K562 (cell line): ENCODE measurements around the gene GGPS1. TPM values are rescaled to one million over a fixed set of nuclear protein-coding genes. Genes with fewer than 3 reads are reported as not detected.

Experiments
- ATF6 ChIP-seq: sonication (generic); formaldehyde crosslinking; IDR thresholded peaks from 2 replicates; pipeline ENCODE4 v1.4.0; 2020; ENCODE audit warnings: mild to moderate bottlenecking, missing genetic modification reagents
- BDP1 ChIP-seq: IDR thresholded peaks from 3 replicates; pipeline ENCODE4 v1.6.1; 2011; ENCODE audit not compliant: insufficient read length, insufficient read depth
- CBX2 ChIP-seq: fragments of 200-600 bp; sonication (generic); IDR thresholded peaks from one replicate; pipeline ENCODE4 v1.6.1; 2012; ENCODE audit warnings: mild to moderate bottlenecking, low read length, inconsistent platforms; ENCODE audit not compliant: insufficient read depth, poor library complexity, severe bottlenecking
- DEAF1 ChIP-seq: fragments of 450-650 bp; formaldehyde crosslinking; IDR thresholded peaks from 2 replicates; pipeline ENCODE4 v1.4.0; 2020; ENCODE audit warnings: mild to moderate bottlenecking, moderate library complexity
- ERF ChIP-seq: fragments of 450-650 bp; formaldehyde crosslinking; IDR thresholded peaks from 2 replicates; pipeline ENCODE4 v1.4.0; 2020; ENCODE audit warnings: mild to moderate bottlenecking, mixed read lengths
- FOXA1 ChIP-seq: fragments of 450-650 bp; IDR thresholded peaks from 2 replicates; pipeline ENCODE4 v1.6.1; 2016; ENCODE audit warnings: mild to moderate bottlenecking, borderline replicate concordance
- GTF2F1 ChIP-seq: IDR thresholded peaks from 2 replicates; pipeline ENCODE4 v1.6.1; 2011; ENCODE audit warnings: low read depth, low read length, improper control_type of control experiment
- HIVEP1 ChIP-seq: fragments of 250-450 bp; sonication (Bioruptor Pico); IDR thresholded peaks from 2 replicates; pipeline ENCODE4 v1.4.0; 2020; ENCODE audit warnings: mild to moderate bottlenecking
- KAT8 ChIP-seq: fragments of 450-650 bp; IDR thresholded peaks from 2 replicates; pipeline ENCODE4 v1.6.1; 2016; ENCODE audit warnings: low read depth, mild to moderate bottlenecking
- MAFG ChIP-seq: fragments of 450-650 bp; conservative IDR thresholded peaks from 2 replicates; pipeline ENCODE4 v1.6.1; 2016; ENCODE audit warnings: missing genetic modification characterization, missing compliant biosample characterization
- THRB ChIP-seq: fragments of 450-650 bp; formaldehyde crosslinking; conservative IDR thresholded peaks from 2 replicates; pipeline ENCODE4 v1.4.0; 2022; ENCODE audit warnings: mild to moderate bottlenecking, missing genetic modification characterization
- ZKSCAN3 ChIP-seq: fragments of 250-450 bp; sonication (Bioruptor Pico); IDR thresholded peaks from 2 replicates; pipeline ENCODE4 v1.4.0; 2020
- ZNF197 ChIP-seq: fragments of 200-800 bp; sonication (Bioruptor generic); IDR thresholded peaks from 2 replicates; pipeline ENCODE4 v1.6.1; 2016; ENCODE audit warnings: low read depth, missing genetic modification characterization, missing compliant biosample characterization
- ZNF217 ChIP-seq: sonication (generic); formaldehyde crosslinking; IDR thresholded peaks from 2 replicates; pipeline ENCODE4 v1.8.0; 2022; ENCODE audit warnings: mild to moderate bottlenecking, missing genetic modification reagents
- ZNF398 ChIP-seq: fragments of 250-450 bp; sonication (Bioruptor Pico); IDR thresholded peaks from 2 replicates; pipeline ENCODE4 v1.8.0; 2021; ENCODE audit warnings: moderate library complexity, mild to moderate bottlenecking, inconsistent platforms
- polyA plus RNA-seq, 8 experiments: library from polyadenylated mRNA; depleted of rRNA in 4 of 8; stranded (reverse) in 5 of 8; unstranded in 3 of 8; fragments of >200 nt; fragmentation: Nextera tagmentation in 2 of 8; fragmentation: Illumina TruSeq in 1 of 8; extraction: Ambion mirVana in 2 of 8; extraction: Trizol in 1 of 8; gene quantifications; 2 replicates each; pipeline versions ENCODE4 v1.2.1 to v1.2.3, GENCODE V29; 2011 to 2014; ENCODE audit warnings: inconsistent platforms in 1 of 8, missing spikeins in 1 of 8
- total RNA-seq, 7 experiments: library from RNA; depleted of rRNA in 6 of 7; stranded (reverse); fragments of >200 nt in 6 of 7; fragmentation: Illumina TruSeq in 2 of 7; extraction: Trizol in 2 of 7; gene quantifications; 2 replicates each; pipeline versions ENCODE4 v1.2.1 to v1.2.3, GENCODE V29; 2011 to 2021; ENCODE audit warnings: low replicate concordance in 1 of 7
- TF ChIP-seq, protein P1 (sequence below): IDR thresholded peaks from 2 replicates; pipeline ENCODE4 v1.6.1; 2012; ENCODE audit warnings: low read depth, low read length, improper control_type of control experiment, borderline replicate concordance
- TF ChIP-seq, protein P2 (sequence below): fragments of 450-650 bp; formaldehyde crosslinking; IDR thresholded peaks from 2 replicates; pipeline ENCODE4 v1.4.0; 2022; ENCODE audit warnings: missing genetic modification characterization

GGPS1 gene
- total and polyA plus RNA-seq, 9 of the 15 experiments (the other 6 are each of a cell fraction or from before 2014, with no cell fraction given), result 18.8 to 104 (median 56.3) TPM

DNA sequence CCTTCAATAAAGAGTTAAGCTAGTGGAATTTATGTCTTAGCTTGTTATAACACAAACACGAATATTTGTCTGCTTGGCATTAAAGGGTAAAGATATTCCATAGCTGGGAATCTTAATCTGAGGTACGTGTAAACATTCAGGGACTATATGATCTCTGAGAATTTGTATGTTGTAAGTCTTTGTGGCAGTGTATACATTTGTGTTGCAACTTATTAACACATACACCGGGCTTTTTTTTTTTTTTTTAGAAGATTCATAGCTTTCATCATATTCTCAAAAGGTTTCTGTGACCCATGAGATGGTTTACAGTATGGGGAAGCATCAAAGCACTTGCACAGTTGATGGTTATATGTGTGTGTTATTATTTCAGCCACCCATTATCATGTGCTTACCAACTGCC lies 3.0 kb downstream of the GGPS1 start (continued):
- no peak for TF ChIP-seq CBX2
- TF ChIP-seq, protein P1, sequence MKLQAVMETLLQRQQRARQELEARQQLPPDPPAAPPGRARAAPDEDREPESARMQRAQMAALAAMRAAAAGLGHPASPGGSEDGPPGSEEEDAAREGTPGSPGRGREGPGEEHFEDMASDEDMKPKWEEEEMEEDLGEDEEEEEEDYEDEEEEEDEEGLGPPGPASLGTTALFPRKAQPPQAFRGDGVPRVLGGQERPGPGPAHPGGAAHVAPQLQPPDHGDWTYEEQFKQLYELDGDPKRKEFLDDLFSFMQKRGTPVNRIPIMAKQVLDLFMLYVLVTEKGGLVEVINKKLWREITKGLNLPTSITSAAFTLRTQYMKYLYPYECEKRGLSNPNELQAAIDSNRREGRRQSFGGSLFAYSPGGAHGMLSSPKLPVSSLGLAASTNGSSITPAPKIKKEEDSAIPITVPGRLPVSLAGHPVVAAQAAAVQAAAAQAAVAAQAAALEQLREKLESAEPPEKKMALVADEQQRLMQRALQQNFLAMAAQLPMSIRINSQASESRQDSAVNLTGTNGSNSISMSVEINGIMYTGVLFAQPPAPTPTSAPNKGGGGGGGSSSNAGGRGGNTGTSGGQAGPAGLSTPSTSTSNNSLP, result 0 out of 2 replicates have a peak, but pooled peaks have one; percentile 8
- no peak for TF ChIP-seq HIVEP1 (CRISPR knock-in tag)
- TF ChIP-seq, protein P2, sequence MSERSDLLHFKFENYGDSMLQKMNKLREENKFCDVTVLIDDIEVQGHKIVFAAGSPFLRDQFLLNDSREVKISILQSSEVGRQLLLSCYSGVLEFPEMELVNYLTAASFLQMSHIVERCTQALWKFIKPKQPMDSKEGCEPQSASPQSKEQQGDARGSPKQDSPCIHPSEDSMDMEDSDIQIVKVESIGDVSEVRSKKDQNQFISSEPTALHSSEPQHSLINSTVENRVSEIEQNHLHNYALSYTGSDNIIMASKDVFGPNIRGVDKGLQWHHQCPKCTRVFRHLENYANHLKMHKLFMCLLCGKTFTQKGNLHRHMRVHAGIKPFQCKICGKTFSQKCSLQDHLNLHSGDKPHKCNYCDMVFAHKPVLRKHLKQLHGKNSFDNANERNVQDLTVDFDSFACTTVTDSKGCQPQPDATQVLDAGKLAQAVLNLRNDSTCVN (CRISPR knock-in tag), result no peak
- TF ChIP-seq THRB, result 0 out of 2 replicates have a peak, but pooled peaks have one; percentile 10
- no peak for TF ChIP-seq ZNF217 (CRISPR knock-in tag)
- TF ChIP-seq ZNF197, result no peak
- TF ChIP-seq ATF6 (CRISPR knock-in tag), result no peak
- no peak for TF ChIP-seq KAT8
- no peak for TF ChIP-seq FOXA1
- TF ChIP-seq ZNF398 (CRISPR knock-in tag), result no peak
- TF ChIP-seq ZKSCAN3, result no peak
- no peak for TF ChIP-seq MAFG (tag)
- TF ChIP-seq BDP1, result no peak
- no peak for TF ChIP-seq ERF (CRISPR knock-in tag)
- TF ChIP-seq DEAF1 (CRISPR knock-in tag), result 0 out of 2 replicates have a peak, but pooled peaks have one; percentile 31
- no peak for TF ChIP-seq GTF2F1
